Measurements from ENCODE around the gene TRAK2. TPM values are rescaled to one million over a fixed set of nuclear protein-coding genes. Genes with fewer than 3 reads are reported as not detected.
"Not testable (repeated sequence)": the region's sequence is repeated elsewhere in the genome, so short reads cannot be mapped to it uniquely, and the experiment has no call there.

TRAK2 gene
- total RNA-seq, 2 donors from 2014 or later = 23.2 to 27.0 TPM

DNA sequence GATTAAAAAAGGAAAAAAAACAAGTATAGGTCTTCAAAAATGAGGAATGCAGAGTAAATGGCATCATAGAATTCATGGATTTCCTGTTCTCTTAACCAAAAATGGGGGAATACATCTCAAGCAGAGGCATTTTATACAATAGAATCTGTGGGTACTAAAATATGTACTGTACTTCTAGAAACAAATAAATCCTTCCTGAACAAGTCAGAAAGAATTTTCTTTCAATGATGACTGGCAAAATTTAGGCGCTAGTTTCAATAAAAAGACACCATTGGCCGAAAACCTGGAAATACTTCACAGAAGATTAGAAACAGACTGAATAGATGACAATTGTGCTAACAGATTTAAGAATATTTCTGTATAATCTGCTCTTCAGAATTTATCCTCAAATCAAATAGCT is 15.1 kb downstream of the TRAK2 start:
- Mint-ChIP-seq H3K4me3 (no peak overlapping the region), H3K27ac (no peak overlapping the region), H3K27me3 (no peaks in the 10 kb centered on the region), H3K4me1 (peaks cover 24% of the 10 kb centered on the region), H3K36me3 (ENCODE audit: low read depth) (no peaks in the 10 kb centered on the region), H3K9me3 (no peaks in the 10 kb centered on the region)
- no peak for ATAC-seq (replicated peaks)

DNA sequence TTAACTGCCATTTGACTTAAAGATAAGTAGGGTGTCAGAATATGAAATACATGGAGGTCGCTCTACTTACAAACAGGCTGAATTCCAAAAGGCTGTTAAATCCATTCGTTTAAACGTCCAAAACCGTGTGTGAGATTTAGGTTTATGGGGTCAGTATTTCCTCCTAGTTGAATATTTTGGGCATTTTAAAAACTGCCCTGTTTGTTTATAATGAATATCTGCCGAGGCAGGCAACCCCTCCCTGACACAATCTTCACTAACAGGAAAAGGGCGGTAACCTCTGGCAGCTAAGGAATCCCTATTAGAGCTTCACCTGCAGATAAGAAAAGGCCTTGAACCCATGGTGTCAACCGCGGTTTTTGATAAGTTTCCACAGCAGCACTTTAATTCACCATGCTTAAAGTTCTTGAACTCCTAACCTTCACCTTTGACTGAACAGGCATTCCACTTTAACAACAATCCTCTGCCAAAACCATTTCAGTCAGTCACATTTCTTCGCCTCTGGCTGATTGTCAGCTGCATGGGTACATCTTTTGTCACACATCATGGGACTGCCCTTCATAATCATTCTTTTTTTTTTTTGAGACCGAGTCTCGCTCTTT is 17.8 kb downstream of the TRAK2 start:
- Mint-ChIP-seq H3K27me3 (no peaks in the 10 kb centered on the region), H3K9me3 (peaks cover 6% of the 10 kb centered on the region), H3K4me1 (peaks cover 25% of the 10 kb centered on the region), H3K4me3 (peak overlapping the region; percentile 83), H3K27ac (peak overlapping the region; percentile 66), H3K36me3 (ENCODE audit: low read depth) (no peaks in the 10 kb centered on the region)
- ATAC-seq (replicated peaks) = no peak

DNA sequence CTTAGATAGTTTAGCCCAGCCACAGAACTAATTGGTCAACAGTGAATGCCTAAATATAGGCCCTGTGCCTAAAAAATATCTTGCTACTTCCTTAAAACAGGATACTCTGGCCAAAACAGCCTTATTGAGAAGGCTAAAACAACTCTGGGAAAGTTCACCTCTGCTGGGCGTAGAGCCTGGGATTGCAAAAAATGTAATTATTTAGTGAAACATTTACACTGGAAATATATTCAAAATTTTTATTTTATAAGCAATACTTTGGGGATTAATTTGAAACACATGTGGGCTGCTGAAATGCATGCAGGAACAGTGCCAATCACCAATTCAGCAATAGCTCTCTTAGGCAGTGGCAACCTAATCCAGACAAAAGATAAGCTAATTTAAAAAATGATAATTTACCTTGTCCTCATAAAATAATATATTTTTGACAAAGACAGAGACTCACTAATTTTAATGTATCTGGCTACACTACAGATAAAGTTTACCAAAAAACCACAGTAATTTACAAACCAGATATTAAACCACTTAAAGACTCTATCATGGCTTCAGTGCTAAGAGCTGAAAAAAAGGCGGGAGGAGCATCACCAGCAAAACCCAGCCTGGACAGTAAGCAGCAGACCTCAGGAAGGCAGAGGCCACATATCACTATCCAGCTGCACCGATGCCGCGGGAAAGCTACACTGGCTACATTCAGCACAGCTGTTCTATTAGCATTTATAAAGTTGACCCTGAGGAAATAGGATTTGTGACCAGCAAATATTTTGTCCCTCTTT is 18.5 kb downstream of the TRAK2 start:
- Mint-ChIP-seq H3K4me1 (peaks cover 25% of the 10 kb centered on the region), H3K27ac (peak overlapping the region; percentile 95), H3K36me3 (ENCODE audit: low read depth) (no peaks in the 10 kb centered on the region), H3K9me3 (peaks cover 6% of the 10 kb centered on the region), H3K4me3 (peak overlapping the region; percentile 83), H3K27me3 (no peaks in the 10 kb centered on the region)
- ATAC-seq (replicated peaks) = no peak

- Mint-ChIP-seq H3K36me3 (ENCODE audit: low read depth) (no peaks in the 10 kb centered on the region), H3K27me3 (no peaks in the 10 kb centered on the region), H3K4me1 (peaks cover 19% of the 10 kb centered on the region), H3K27ac (peak overlapping the region; percentile 95), H3K4me3 (peak overlapping the region; percentile 83), H3K9me3 (peaks cover 6% of the 10 kb centered on the region)
- peak; percentile 100 for ATAC-seq (replicated peaks)
These were observed 19.1 kb downstream of the TRAK2 start for GRCh38 chr2:201432038-201432620.

DNA sequence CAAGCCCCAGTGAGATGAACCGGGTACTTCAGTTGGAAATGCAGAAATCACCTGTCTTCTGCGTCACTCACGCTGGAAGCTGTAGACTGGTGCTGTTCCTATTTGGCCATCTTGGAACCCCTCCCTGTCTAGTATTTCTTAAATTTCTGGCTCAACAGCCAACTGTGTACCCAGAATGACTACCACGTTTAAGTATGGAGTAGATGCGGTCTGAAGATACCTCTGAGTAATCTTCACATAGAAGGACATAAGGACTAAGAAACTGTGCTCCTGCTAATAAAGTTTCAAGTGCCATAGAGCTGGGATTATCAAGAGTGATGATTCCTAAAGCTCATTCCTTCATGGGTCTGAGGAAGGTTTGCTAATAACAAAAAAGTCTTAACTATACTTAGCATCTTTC is 20.4 kb downstream of the TRAK2 start:
- no peak for ATAC-seq (replicated peaks)
- H3K27me3 Mint-ChIP-seq = no peaks in the 10 kb centered on the region
- H3K9me3 Mint-ChIP-seq = peaks cover 6% of the 10 kb centered on the region
- H3K4me1 Mint-ChIP-seq = peaks cover 18% of the 10 kb centered on the region
- no peak overlapping the region for H3K4me3 Mint-ChIP-seq
- peak overlapping the region; percentile 45 for H3K27ac Mint-ChIP-seq
- no peaks in the 10 kb centered on the region for H3K36me3 Mint-ChIP-seq (ENCODE audit: low read depth)

DNA sequence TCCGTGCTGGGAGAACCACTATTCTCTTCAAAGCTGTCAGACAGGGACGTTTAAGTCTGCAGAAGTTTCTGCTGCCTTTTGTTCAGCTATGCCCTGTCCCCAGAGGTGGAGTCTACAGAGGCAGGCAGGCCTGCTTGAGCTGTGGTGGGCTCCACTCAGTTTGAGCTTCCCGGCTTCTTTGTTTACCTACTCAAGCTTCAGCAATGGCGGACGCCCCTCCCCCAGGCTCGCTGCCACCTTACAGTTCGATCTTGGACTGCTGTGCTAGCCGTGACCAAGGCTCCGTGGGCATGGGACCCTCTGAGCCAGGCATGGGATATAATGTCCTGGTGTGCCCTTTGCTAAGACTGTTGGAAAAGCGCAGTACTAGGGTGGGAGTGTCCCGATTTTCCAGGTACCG is 20.9 kb downstream of the TRAK2 start:
- ATAC-seq (replicated peaks); H3K27me3 Mint-ChIP-seq; H3K9me3 Mint-ChIP-seq; H3K27ac Mint-ChIP-seq; H3K36me3 Mint-ChIP-seq (ENCODE audit: low read depth); H3K4me3 Mint-ChIP-seq: not testable (repeated sequence)
- peaks cover 18% of the 10 kb centered on the region for H3K4me1 Mint-ChIP-seq

DNA sequence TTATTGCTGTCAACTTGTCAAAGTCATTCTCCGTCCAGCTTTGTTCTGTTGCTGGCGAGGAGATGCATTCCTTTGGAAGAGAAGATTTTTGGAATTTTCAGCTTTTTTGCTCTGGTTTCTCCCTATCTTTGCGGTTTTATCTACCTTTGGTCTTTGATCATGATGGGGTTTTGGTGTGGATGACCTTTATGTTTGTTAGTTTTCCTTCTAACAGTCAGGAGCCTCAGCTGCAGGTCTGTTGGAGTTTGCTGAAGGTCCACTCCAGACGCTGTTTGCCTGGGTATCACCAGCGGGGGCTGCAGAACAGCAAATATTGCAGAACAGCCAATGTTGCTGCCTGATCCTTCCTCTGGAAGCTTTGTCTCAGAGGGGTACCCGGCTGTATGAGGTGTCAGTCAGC is 21.4 kb downstream of the TRAK2 start:
- Mint-ChIP-seq H3K4me1 (peaks cover 18% of the 10 kb centered on the region), H3K27ac (peak overlapping the region; percentile 4)
- H3K27me3 Mint-ChIP-seq; ATAC-seq (replicated peaks); H3K4me3 Mint-ChIP-seq; H3K9me3 Mint-ChIP-seq; H3K36me3 Mint-ChIP-seq (ENCODE audit: low read depth): not testable (repeated sequence)

DNA sequence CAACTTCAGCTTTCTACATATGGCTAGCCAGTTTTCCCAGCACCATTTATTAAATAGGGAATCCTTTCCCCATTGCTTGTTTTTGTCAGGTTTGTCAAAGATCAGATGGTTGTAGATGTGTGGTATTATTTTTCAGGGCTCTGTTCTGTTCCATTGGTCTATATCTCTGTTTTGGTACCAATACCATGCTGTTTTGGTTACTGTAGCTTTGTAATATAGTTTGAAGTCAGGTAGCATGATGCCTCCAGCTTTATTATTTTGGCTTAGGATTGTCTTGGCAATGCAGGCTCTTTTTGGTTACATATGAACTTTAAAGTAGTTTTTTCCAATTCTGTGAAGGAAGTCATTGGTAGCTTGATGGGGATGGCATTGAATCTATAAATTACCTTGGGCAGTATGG is 22.9 kb downstream of the TRAK2 start:
- H3K36me3 Mint-ChIP-seq (ENCODE audit: low read depth); H3K27me3 Mint-ChIP-seq; H3K4me3 Mint-ChIP-seq; H3K9me3 Mint-ChIP-seq; H3K27ac Mint-ChIP-seq; ATAC-seq (replicated peaks): not testable (repeated sequence)
- H3K4me1 Mint-ChIP-seq = peaks cover 20% of the 10 kb centered on the region

DNA sequence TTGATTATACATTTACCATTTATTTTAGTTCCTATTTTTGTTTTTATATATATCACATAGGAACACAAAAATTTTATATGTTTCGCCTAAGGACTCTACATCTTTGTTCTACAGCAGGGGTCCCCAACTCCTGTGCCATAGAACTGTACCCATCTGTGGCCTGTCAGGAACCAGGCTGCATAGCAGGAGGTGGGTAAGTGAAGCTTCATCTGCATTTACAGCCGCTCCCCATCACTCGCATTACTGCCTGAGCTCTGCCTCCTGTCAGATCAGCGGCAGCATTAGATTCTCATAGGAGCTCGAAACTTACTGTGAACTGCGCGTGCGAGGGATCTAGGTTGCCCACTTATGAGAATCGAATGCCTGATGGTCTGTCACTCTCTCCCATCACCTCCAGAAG is 25.3 kb downstream of the TRAK2 start:
- no peaks in the 10 kb centered on the region for H3K27me3 Mint-ChIP-seq
- H3K4me3 Mint-ChIP-seq = no peak overlapping the region
- peaks cover 16% of the 10 kb centered on the region for H3K4me1 Mint-ChIP-seq
- peaks cover 6% of the 10 kb centered on the region for H3K9me3 Mint-ChIP-seq
- no peak overlapping the region for H3K27ac Mint-ChIP-seq
- no peaks in the 10 kb centered on the region for H3K36me3 Mint-ChIP-seq (ENCODE audit: low read depth)
- no peak for ATAC-seq (replicated peaks)

- peaks cover 32% of the 10 kb centered on the region for H3K36me3 Mint-ChIP-seq (ENCODE audit: low read depth)
- no peaks in the 10 kb centered on the region for H3K9me3 Mint-ChIP-seq
- peak overlapping the region; percentile 83 for H3K27ac Mint-ChIP-seq
- H3K4me3 Mint-ChIP-seq = peak overlapping the region; percentile 26
- ATAC-seq (replicated peaks) = peak; percentile 88
- H3K4me1 Mint-ChIP-seq = peaks cover 29% of the 10 kb centered on the region
- H3K27me3 Mint-ChIP-seq = no peaks in the 10 kb centered on the region
These were observed 30.7 kb downstream of the TRAK2 start for GRCh38 chr2:201420442-201421113.

DNA sequence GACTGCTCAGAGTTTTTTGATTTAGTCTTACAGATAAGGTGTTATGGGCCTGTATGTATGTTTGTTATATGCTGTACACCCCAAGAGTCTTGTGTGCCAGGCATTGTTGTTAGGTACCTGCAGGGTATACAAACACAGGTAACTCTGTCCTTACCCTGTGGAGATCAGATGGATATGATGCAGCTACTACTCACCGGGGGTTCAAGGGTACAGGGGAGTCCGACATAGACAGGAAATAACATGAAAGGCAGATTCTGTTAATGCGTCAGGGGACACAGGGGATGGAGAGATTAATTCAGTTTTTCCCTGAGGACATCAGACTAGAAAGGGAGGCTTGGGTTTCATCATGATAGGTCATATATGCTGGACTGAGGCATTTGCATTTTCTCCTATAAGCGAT is 31.3 kb downstream of the TRAK2 start:
- peak; percentile 45 for ATAC-seq (replicated peaks)
- peaks cover 32% of the 10 kb centered on the region for H3K36me3 Mint-ChIP-seq (ENCODE audit: low read depth)
- peak overlapping the region; percentile 83 for H3K27ac Mint-ChIP-seq
- H3K4me1 Mint-ChIP-seq = peaks cover 29% of the 10 kb centered on the region
- H3K27me3 Mint-ChIP-seq = no peaks in the 10 kb centered on the region
- H3K4me3 Mint-ChIP-seq = peak overlapping the region; percentile 26
- no peaks in the 10 kb centered on the region for H3K9me3 Mint-ChIP-seq

- no peaks in the 10 kb centered on the region for H3K9me3 Mint-ChIP-seq
- ATAC-seq (replicated peaks) = no peak
- H3K4me1 Mint-ChIP-seq = peaks cover 28% of the 10 kb centered on the region
- no peaks in the 10 kb centered on the region for H3K27me3 Mint-ChIP-seq
- peak overlapping the region; percentile 20 for H3K4me3 Mint-ChIP-seq
- peaks cover 32% of the 10 kb centered on the region for H3K36me3 Mint-ChIP-seq (ENCODE audit: low read depth)
- peak overlapping the region; percentile 69 for H3K27ac Mint-ChIP-seq
These were observed 32.1 kb downstream of the TRAK2 start for GRCh38 chr2:201419057-201419635.

GRCh38 chr2:201415149-201415548 is 36.1 kb downstream of the TRAK2 start:
- no peak overlapping the region for H3K27ac Mint-ChIP-seq
- peaks cover 26% of the 10 kb centered on the region for H3K4me1 Mint-ChIP-seq
- H3K36me3 Mint-ChIP-seq (ENCODE audit: low read depth) = peaks cover 40% of the 10 kb centered on the region
- ATAC-seq (replicated peaks) = no peak
- no peaks in the 10 kb centered on the region for H3K27me3 Mint-ChIP-seq
- no peak overlapping the region for H3K4me3 Mint-ChIP-seq
- no peaks in the 10 kb centered on the region for H3K9me3 Mint-ChIP-seq
